ENCODE measurements around the gene FAM3C.

- TF ChIP-seq CTCF (IDR thresholded peaks at IDR 0.05) (no peak), POLR2A (IDR thresholded peaks at IDR 0.05) (no peak)
These were observed 1.4 kb downstream of the FAM3C start for GRCh38 chr7:121394709-121395140.
